Tongue (tissue), 2 donors: ENCODE results near the gene RAB40C. TPM values are rescaled to one million over a fixed set of nuclear protein-coding genes. Genes with fewer than 3 reads are reported as not detected.
A peak's percentile ranks its signal among the peaks of the same experiment; 100 is the strongest.

Source experiments
- DNase-seq: peaks from one replicate; pipeline ENCODE4 v3.0.0-alpha.2; 2015
- total RNA-seq: library from RNA; depleted of rRNA; stranded (reverse); fragments of >200 nt; gene quantifications from one replicate; pipeline ENCODE4 v1.2.3, GENCODE V29; 2014

Gene RAB40C
- total RNA-seq, 1 donor from 2014 or later, result 18.2 TPM

DNA sequence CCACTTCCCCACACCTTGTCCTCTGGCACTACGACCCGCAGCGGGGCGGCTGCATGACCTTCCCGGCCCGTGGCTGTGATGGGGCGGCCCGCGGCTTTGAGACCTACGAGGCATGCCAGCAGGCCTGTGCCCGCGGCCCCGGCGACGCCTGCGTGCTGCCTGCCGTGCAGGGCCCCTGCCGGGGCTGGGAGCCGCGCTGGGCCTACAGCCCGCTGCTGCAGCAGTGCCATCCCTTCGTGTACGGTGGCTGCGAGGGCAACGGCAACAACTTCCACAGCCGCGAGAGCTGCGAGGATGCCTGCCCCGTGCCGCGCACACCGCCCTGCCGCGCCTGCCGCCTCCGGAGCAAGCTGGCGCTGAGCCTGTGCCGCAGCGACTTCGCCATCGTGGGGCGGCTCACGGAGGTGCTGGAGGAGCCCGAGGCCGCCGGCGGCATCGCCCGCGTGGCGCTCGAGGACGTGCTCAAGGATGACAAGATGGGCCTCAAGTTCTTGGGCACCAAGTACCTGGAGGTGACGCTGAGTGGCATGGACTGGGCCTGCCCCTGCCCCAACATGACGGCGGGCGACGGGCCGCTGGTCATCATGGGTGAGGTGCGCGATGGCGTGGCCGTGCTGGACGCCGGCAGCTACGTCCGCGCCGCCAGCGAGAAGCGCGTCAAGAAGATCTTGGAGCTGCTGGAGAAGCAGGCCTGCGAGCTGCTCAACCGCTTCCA lies 43.6 kb downstream of the RAB40C start:
- no peak for DNase-seq

DNA sequence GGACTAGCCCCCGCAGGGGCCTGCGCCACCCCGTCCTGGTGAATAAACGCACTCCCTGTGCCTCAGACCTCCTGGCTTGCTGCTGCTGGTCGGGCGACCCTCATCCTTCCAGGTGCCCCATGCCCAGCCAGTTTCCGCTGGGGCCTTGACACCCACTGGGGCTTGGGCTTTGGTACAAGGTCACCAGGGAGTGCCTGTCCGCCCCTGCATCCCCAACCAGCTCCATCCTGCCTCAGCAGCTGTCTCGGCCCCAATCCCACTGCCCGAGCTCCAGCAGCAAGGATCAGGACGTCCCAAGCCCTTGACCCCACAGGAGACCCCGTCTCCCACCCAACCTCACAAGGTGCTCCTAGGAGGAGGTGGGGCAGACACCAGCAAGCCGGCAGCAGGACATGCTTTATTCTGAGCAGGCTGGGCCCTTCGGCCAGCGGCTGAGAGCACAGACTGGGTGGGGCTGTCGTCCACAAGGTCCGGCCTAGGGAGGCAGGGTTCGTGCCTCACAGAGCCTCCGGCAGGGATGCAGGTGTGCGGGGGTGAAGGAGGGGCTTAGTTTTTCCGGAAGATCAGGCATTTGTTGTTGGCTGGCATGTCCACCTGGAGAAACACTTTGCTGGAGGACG lies 44.3 kb downstream of the RAB40C start:
- DNase-seq, result no peak

DNA sequence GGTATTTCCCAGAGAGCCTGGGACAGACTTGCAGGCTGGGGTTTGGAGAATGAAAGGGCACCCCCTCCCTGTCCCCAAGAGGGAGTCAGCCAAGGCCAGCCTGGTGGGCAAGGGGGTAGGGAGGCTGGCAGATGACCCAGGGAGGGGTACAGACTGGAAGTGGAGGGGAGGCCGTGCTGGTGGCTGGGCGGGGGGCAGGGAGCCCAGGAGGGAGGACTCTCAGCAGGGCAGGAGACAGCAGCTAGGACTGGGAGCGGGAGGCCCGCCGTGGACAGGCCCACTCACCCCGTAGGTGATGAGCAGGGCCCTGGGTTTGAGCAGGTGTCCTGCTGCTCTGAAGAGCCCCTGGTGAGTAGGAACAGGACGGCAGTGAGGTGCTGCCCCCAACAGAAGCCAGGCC lies 45.1 kb downstream of the RAB40C start:
- no peak for DNase-seq

DNA sequence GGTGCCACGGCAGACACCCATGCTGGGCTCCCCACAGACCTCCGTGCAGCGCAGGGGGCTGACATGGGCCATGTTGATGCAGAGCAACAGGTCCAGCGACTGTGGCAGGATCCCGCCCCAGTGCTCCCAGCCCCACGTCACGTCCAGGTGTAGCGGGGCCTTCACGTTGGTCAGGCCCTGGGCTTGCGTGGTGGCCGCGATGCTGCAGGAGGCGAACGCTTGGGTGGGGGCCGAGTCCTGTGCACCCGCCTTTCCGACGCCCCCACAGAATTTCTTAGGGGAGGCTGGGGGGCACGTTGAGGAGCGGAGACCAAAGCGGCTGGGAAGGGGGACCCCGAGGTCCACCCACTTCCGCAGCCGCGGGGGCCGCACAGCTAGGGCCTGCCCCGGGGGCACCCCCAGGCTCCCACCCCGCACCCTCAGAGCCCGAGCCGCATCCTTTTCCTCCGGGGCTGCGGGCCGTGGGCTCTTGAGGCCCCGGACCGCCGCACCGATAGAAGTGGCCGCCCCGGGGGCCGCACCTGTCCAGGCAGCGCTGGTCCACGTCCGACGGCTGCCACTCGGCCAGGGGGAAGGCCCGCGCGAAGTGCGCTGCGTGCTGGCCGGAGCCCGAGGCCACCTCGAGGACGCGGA lies 45.8 kb downstream of the RAB40C start:
- no peak for DNase-seq

DNA sequence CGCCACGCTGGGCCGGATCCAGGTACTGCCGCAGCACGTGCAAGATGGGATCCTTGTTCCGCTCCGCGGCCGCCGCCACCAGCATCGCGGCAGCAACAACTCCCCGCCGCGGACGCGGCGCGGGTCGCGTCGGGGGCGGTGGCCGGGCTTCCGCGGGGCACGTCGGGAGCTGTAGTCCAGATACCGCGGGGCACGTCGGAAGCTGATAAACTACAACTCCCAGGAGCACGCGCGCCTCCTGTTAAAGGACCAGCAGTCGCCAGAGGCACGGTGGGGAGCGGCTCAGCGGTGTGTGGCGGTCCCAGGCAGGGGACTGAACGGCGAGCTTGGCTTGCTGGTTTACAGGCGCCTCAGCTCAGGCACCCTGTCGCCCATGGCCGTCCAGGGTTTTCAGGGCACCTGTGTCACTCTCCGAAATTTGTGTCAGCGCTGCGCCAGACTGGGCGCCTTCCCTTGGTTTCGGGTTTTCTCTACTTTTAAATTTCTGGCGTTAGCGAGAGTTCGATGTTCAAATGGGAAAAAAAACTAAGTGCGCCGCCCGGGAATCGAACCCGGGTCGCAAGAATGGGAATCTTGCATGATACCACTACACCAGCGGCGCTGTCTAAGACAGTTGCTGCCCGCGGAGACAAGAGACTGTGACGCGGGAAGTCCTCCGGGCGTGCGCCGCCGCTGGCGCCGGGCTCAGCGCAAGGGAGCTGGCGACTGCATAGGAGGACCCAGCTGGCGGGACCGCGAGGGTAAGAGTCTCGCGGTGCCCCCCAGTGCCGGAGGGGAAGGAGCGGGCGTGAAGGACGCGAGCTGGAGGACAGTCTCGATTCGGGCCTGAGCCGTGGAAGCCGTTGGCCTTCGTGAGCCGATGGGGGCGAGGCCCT lies 46.6 kb downstream of the RAB40C start, which contains the start of gene METTL26:
Gene METTL26, minus strand, starts transcription at position 100 of the 875 bp plus-strand sequence. Its CDS starts 15 bp downstream, at position 85.
- peak; percentile 98 for DNase-seq

DNA sequence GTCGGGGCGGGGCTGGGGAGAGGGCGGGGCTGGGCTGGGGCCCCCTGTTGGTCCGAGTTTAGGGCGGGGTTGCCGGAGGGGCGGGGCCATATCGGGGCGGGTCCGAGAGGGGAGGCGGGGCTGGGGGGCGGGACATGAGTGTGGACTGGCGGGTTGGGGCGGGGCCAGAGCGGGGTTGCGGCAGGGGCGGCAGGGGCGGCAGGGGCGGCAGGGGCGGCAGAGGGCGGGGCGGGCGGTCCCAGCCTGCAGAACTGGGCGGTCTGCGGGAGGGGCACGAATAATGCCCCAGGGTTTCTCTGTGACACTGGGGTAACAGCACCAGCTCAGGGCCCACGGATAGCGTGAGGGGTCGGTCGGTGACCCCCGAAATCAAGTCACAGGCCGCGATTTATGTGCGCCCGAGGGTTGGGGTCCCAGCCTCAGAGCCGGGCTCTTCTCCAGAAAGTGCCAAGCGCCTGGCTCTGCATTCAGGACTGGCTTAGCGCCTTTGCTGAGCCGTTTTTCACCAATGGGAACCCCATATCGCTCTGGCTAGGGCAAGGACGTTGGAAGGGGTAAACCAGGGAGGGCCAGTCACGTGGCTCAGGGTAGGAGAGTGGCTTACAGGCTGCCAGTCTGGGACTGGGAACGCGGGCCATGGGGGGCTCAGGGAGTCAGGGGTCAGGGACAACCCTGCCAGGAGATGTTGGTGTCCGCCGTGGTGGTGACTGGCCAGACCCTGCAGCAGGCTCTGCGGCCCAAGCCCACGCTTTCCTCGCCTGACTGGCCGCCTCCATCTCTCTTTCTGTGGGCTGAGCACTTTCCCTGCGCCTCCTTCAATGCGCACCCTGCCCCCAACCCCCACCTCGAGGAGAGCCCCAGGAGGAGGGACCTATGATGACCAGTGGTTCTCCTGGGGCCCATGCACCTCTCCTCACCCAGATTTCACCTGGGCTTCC lies 47.5 kb downstream of the RAB40C start:
- peak; percentile 96 for DNase-seq

DNA sequence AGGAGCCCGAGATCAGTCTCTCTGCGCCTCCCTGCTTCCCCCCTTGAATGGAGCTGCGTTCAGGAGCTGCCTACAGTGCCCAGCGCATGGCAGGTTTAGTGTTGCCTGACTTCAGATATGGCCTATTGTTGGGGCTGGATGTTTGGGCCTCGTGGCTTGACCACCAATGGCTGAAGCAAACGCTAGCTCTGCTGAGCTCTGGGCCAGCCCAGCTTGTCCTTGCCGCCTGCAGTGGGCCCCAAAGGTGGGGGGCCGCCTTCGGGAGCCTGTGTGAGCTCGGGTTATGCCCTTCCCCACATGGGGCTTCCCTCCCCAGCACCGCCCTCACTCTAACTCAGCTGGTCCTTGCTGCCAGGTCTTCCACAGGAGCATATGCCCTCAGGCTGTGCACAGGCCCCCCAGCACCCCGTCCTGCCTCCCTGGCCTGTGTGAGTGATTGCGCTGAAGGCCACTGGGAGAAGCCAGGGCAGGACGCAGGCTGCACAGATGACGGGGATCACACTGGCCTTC lies 48.2 kb downstream of the RAB40C start:
- DNase-seq, result no peak

DNA sequence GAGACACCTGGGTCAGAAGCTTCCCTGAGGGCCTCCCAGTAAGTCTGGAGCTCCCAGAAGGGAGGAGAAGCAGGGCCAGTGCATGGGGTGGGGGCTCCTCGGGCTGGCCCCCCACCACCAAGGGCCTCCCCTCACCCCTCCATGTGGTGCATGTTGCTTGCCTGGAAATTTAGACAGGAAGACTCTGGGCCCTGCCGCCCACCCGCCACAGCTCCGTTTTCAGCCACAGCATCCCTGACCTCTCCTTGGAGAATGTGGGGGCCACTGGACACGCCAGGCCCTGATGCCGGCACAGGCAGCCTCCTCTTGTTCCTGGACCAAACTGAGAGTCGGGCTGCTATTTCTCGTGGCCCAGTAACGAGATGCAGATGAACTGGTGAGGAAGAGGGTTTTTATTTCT lies 49.0 kb downstream of the RAB40C start:
- no peak for DNase-seq

DNA sequence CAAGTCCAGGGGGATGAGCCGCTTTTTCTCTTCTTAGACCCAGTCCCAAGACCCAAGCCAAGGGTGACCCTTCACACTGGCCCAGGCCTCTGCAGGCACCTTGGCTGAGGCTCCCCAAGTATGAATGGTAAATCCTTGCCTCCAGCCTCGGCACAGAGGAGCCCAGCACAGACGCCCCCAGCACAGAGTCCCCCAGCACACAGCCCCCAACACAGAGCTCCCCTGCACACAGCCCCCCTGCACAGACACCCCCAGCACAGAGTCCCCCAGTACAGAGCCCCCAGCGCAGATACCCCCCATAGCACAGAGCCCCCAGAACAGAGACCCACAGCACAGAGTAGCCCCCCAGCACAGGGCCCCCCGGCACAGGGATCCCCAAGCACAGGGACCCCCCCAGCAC lies 50.7 kb downstream of the RAB40C start:
- DNase-seq, result no peak

DNA sequence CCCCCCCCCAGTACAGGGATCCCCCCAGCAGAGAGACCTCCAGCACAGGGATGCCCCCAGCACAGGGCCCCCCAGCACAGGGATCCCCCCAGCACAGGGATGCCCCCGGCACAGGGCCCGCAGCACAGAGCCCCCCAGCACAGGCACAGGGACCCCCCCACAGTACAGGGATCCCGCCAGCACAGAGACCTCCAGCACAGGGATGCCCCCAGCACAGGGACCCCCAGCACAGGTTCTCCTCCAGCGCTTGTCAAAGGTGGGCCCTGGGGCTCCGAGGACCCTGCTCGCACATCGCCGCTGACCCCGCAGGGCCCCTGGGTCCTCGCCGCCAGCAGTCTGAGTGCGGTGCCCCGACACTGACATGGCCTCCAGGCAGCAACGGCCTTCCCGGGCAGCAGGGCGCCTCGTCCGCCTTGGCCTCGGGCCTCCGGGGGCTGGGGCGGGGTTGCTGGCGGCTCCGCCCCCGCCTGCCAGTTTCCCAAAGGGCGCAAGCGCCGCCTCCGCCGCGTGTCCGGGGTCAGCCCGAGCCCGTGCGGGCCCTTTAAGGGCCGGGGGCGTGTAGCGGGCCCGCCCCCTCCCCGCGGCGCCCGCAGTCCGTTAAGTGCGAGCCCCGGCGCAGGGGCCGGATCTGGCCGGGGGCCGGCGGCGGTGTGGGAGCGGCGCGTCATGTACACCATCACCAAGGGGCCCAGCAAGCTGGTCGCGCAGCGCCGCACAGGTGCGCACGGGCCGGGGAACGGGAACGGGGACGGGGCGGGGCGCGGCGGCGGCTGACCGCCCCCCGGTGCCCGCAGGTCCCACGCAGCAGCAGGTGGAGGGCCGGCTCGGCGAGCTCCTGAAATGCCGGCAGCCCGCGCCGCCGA lies 51.7 kb downstream of the RAB40C start, which contains the start of gene MCRIP2:
Gene MCRIP2, plus strand, starts transcription at position 503 of the 863 bp plus-strand sequence. Its CDS starts 164 bp downstream, at position 667.
- DNase-seq, result peak; percentile 72

DNA sequence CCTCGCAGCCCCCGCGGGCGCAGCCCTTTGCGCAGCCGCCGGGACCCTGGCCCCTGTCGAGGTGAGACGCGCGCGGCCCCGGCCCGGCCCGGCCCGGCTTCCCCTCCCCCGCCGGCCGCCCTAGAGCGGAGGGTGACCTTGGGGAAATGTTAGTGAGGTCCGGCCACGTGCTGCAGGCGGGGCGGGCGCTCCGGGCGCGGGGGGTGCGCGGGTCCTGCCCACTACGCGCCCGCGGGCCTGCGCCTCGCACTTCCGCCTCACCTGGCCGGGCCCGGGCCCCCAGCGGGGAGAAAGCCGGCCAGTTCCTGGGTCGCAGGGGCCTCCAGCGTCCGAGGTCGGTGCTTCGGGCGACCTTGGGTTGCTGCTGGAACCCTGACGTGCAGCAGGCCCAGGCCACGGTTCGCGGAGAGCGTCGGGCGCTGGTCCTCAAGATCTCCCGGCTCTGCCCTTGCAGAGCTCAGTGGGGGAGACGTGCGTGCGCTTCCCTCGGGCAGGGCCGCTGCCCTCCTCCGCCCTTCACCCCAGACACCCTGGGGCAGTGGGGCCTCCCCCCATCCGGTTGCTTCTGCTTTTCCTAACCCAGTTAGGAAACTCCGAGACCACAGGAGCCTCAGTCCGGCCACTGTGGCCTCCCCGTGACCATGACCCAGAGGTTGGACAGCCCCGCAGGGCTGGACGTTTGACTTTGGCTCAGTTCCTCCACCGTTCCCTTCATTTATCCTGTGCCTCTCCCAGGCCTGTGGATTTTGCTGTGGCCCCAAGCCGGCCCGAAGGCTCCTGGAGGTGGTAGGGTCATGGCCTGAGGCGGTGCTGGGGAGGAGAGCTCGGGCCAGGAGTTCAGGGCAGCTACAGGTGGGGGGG lies 52.6 kb downstream of the RAB40C start:
- DNase-seq, result no peak

DNA sequence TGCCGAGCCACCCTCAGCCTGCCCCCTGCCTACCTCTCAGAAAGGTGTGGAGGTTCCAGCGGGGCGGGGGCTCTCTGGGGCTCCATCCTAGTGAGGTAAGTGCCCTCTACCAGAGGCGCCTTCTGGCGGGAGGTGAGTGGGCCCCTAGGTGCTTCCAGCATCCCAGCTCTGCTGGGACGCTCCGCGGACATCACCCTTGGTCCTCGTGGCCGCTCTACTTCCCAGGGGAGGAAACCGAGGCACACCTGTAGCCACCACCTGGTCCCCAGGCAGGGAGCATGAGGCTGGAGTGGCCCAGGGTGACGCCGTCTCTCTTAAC lies 53.1 kb downstream of the RAB40C start:
- no peak for DNase-seq

DNA sequence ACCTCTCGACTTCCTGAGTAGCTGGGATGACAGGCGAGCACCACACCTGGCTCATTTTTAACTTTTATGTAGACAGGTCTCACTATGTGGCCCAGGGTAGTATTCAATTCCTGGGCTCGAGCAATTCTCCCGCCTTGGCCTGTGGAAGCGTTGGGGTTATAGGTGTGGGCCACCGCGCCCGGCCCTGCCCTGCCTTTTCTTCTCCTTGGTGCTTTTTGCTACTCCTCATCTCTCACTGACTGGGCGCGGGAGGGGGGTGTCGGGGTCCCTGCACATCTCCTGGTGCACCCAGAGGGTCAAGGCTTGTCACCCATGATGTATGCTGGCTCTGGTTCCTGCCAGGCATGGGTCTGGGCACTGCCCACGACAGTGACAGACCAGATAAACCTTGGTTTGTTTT lies 54.7 kb downstream of the RAB40C start:
- no peak for DNase-seq

DNA sequence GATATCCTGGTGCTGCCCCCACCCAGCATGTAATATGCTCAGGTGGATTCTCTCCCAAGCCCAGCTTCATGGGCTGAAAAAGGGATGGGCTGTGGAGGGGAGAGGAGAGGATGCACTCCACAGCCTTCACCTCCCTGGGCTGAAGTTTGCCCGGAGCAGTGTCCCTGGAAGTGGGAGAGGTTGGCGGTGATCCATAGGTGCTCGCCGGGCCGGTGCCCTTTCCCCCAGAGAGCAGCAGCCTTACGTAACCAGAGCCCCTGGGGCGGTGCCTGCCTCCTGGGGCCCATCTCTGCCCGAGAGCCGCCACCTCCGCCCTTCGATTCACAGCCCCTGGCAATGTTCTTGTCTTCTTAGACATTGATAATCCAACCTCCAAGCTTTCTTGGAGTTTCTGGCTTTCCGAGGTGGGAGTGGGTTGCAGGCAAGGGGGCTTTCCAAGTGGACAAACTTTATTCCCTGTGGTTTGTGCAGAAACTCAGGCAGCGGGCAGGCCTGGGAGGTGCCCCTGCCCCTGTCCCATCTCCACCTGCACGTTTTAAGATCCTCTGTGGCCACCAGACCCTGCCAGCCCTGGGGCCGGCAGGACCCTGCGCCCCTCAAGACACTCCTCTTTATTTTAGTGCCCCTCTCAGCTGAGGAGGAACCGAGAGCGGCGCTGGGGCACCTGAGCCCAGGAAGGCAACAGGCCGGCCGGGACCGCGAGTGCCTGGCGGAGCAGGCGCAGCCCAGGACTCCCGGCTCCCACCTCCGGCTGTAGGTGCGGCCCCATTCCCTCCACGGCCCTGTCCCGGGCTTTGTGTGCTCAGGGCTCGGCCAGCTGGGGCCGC lies 56.2 kb downstream of the RAB40C start:
- DNase-seq, result no peak

DNA sequence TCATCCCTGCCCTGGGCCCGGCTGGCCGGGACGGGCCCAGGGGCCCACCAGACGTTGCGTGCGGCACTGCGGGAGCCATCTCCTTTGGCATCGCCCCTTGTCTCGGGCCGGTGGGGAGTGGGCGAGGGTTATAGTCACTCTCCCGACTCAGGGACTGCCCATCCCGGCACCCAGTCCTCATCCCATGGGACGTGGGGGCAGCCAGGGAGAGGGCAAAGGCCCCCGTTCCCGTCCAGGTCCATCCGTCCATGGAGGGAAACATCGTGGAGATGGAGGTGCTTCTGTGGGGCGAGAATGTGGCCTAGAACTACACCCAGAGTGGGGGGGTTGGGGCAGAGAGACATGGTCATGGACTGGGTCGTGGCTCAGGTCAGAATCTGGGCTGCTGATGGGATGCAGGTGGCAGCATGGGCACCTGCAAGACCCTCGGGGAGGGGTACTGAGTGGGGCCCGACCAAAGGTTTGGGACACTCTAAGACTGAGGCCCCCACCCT lies 56.9 kb downstream of the RAB40C start:
- DNase-seq, result no peak

DNA sequence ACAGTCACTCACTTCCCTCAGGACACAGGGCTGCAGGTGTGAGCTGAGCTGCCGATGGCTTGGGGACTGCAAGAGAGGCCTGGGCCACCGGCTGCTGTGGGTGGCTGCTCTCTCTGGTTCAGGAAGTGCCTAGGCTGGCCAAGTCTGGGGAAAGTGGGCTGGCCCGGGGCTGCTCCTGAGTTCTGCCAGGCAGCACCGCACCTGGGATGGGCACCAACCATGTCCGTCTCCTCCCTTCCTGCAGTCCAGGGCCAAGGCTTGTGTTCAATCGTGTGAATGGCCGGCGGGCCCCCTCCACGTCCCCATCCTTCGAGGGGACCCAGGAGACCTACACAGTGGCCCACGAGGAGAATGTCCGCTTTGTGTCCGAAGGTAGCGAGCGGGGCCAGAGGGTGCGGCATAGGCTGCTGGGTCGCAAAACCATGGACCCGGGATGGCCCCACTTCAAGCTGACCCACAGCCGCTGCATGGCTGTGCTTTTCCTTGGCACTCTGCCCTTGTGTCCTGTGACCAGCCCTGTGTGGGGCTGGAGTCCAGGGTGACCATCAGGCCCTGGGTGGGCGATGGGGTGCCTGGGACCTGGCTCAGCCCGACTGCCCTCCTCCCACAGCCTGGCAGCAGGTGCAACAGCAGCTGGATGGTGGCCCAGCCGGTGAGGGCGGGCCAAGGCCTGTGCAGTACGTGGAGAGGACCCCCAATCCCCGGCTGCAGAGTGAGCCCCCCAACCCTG lies 57.5 kb downstream of the RAB40C start:
- no peak for DNase-seq

DNA sequence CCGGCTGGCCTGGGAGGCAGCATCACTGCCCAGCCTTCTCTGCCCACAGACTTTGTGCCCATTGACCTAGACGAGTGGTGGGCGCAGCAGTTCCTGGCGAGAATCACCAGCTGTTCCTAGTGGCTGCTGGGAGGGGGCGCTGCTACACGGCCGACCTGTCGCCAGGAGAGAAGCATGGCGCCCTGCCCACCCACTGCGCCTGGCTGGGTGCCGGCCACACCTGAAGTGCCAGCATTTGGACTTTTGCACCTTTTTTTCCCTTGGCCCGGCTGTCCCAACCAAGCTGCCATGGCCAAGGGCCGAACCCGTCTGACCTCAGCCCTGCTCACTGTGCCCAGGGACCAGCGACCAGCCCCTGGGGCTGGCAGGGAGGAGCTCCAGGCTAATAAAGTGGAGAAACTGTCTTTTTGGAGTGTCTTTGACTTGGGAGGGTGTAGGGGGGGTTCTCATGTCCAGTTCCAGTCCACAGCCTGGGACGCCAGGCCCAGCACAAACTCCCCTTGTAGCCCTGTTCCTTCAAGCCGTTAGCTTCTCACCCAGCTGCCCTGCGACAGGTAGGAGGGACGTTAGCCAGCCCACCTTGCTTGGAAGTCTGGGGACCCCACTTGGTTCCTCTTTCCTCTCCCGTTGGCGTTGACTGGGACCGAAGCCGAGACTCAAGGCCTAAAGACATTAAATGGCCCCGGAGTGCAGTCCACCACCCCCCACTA lies 58.4 kb downstream of the RAB40C start:
- DNase-seq, result no peak
